ENCODE results near the gene FRMD4A.

- TF ChIP-seq CTCF (IDR thresholded peaks at IDR 0.05; ENCODE audit: insufficient read depth, low read length, poor library complexity, severe bottlenecking) = no peak
- no peak for TF ChIP-seq EZH2phosphoT487 (conservative IDR thresholded peaks at IDR 0.05; ENCODE audit: low read length)
Measured at GRCh38 chr10:13743101-13743693, 587.5 kb downstream of the FRMD4A start.

All from SU-DHL-6 (cell line).